Measurements from ENCODE around the gene CD69.

The CD69 gene

GRCh38 chr12:9806714-9807113 is 46.0 kb upstream of the CD69 start:
- ATAC-seq: no peak
- TF ChIP-seq RARB (CRISPR knock-in tag; IDR thresholded peaks at IDR 0.05): no peak
- no peak for TF ChIP-seq BACH2 (CRISPR knock-in tag; IDR thresholded peaks at IDR 0.05; ENCODE audit: borderline replicate concordance)
- TF ChIP-seq ZC3H10 (CRISPR knock-in tag; IDR thresholded peaks at IDR 0.05): no peak
- no peak for TF ChIP-seq CSRNP3 (CRISPR knock-in tag; IDR thresholded peaks at IDR 0.05)
- TF ChIP-seq TCF4 (CRISPR knock-in tag; IDR thresholded peaks at IDR 0.05; ENCODE audit: borderline replicate concordance): no peak

GRCh38 chr12:9805883-9806282 is 45.2 kb upstream of the CD69 start:
- TF ChIP-seq SNAI2 (CRISPR knock-in tag; IDR thresholded peaks at IDR 0.05) (no peak), PATZ1 (CRISPR knock-in tag; IDR thresholded peaks at IDR 0.05; ENCODE audit: borderline replicate concordance) (no peak), OSR1 (CRISPR knock-in tag; IDR thresholded peaks at IDR 0.05) (no peak), TOX (CRISPR knock-in tag; IDR thresholded peaks at IDR 0.05; ENCODE audit: borderline replicate concordance) (no peak), RARB (CRISPR knock-in tag; IDR thresholded peaks at IDR 0.05) (no peak), CSRNP3 (CRISPR knock-in tag; IDR thresholded peaks at IDR 0.05) (no peak), ISL1 (CRISPR knock-in tag; IDR thresholded peaks at IDR 0.05) (no peak), POU6F1 (CRISPR knock-in tag; IDR thresholded peaks at IDR 0.05; ENCODE audit: borderline replicate concordance, low read depth) (no peak), ZNF70 (CRISPR knock-in tag; IDR thresholded peaks at IDR 0.05) (no peak), PPARA (CRISPR knock-in tag; IDR thresholded peaks at IDR 0.05; ENCODE audit: borderline replicate concordance) (no peak), TCF4 (CRISPR knock-in tag; IDR thresholded peaks at IDR 0.05; ENCODE audit: borderline replicate concordance) (no peak)
- no peak for ATAC-seq

- TF ChIP-seq TCF4 (CRISPR knock-in tag; IDR thresholded peaks at IDR 0.05; ENCODE audit: borderline replicate concordance) (no peak), TSHZ2 (CRISPR knock-in tag; IDR thresholded peaks at IDR 0.05) (no peak), RARB (CRISPR knock-in tag; IDR thresholded peaks at IDR 0.05) (no peak)
- ATAC-seq: no peak
Measured at GRCh38 chr12:9799961-9800360, 39.3 kb upstream of the CD69 start.

GRCh38 chr12:9797722-9798619 is 37.3 kb upstream of the CD69 start:
- peak; percentile 54; the same call in 2 of the 3 replicates for ATAC-seq
- TF ChIP-seq ZC3H10 (CRISPR knock-in tag; IDR thresholded peaks at IDR 0.05) (no peak), TCF4 (CRISPR knock-in tag; IDR thresholded peaks at IDR 0.05; ENCODE audit: borderline replicate concordance) (no peak), POU6F1 (CRISPR knock-in tag; IDR thresholded peaks at IDR 0.05; ENCODE audit: borderline replicate concordance, low read depth) (no peak), CSDC2 (CRISPR knock-in tag; IDR thresholded peaks at IDR 0.05) (no peak), TOX (CRISPR knock-in tag; IDR thresholded peaks at IDR 0.05; ENCODE audit: borderline replicate concordance) (no peak), ZNF565 (CRISPR knock-in tag; conservative IDR thresholded peaks at IDR 0.05; ENCODE audit: low read depth) (no peak), CREB5 (CRISPR knock-in tag; IDR thresholded peaks at IDR 0.05; ENCODE audit: low read depth) (no peak), PPARA (CRISPR knock-in tag; IDR thresholded peaks at IDR 0.05; ENCODE audit: borderline replicate concordance) (no peak), CSRNP3 (CRISPR knock-in tag; IDR thresholded peaks at IDR 0.05) (no peak), ZNF70 (CRISPR knock-in tag; IDR thresholded peaks at IDR 0.05) (no peak), ARNTL (CRISPR knock-in tag; IDR thresholded peaks at IDR 0.05; ENCODE audit: borderline replicate concordance, low read depth) (no peak), ZFP30 (CRISPR knock-in tag; IDR thresholded peaks at IDR 0.05) (no peak)

All from SK-N-SH treated with all-trans-retinoic acid at 6 μM for 48 hours (cell line).